DOHH2 (cell line): ENCODE measurements around the gene PAX7.

Experiments used
- H3F3A ChIP-seq: fragments of 200-600 bp; sonication (generic), shearing (Covaris generic); 2 replicates; pipeline ENCODE4 v1.6.0; 2016; ENCODE audit warnings: antibody characterized with exemption, mild to moderate bottlenecking; ENCODE audit not compliant: control insufficient read depth, insufficient read depth
- H3K27ac ChIP-seq: fragments of 200-600 bp; sonication (generic); 2 replicates; pipeline ENCODE4 v1.5.1; 2014; ENCODE audit warnings: low read depth, mild to moderate bottlenecking, low read length, moderate library complexity
- H3K27me3 ChIP-seq: fragments of 200-600 bp; sonication (generic); 2 replicates; pipeline ENCODE4 v1.6.1; 2014; ENCODE audit warnings: mild to moderate bottlenecking, low read length, mixed read lengths; ENCODE audit not compliant: control insufficient read depth
- H3K36me3 ChIP-seq: fragments of 200-600 bp; sonication (generic); 2 replicates; pipeline ENCODE4 v1.6.1; 2014; ENCODE audit warnings: mild to moderate bottlenecking, low read length, moderate library complexity, mixed read lengths; ENCODE audit not compliant: control insufficient read depth
- H3K4me1 ChIP-seq: fragments of 200-600 bp; sonication (generic); 2 replicates; pipeline ENCODE4 v1.6.1; 2014; ENCODE audit warnings: mild to moderate bottlenecking, low read length, mixed read lengths; ENCODE audit not compliant: control insufficient read depth
- H3K4me2 ChIP-seq: fragments of 200-600 bp; sonication (generic); 2 replicates; pipeline ENCODE4 v1.6.0; 2014; ENCODE audit warnings: mild to moderate bottlenecking, low read length, moderate library complexity
- H3K4me3 ChIP-seq: fragments of 200-600 bp; sonication (generic); 2 replicates; pipeline ENCODE4 v1.5.1; 2014; ENCODE audit warnings: mild to moderate bottlenecking, low read length, mixed read lengths
- H3K79me2 ChIP-seq: fragments of 200-600 bp; sonication (generic); 2 replicates; pipeline ENCODE4 v1.6.1; 2014; ENCODE audit warnings: mild to moderate bottlenecking, low read length, mixed read lengths; ENCODE audit not compliant: control insufficient read depth
- H3K9me2 ChIP-seq: fragments of 200-600 bp; sonication (generic); replicated peaks from 2 replicates; pipeline ENCODE4 v1.6.1; 2014; ENCODE audit warnings: mild to moderate bottlenecking, low read length, mixed read lengths; ENCODE audit not compliant: control insufficient read depth
- H3K9me3 ChIP-seq: fragments of 200-600 bp; sonication (generic); 2 replicates; pipeline ENCODE4 v1.6.1; 2014; ENCODE audit warnings: antibody characterized with exemption, low read length, mixed read lengths; ENCODE audit not compliant: control insufficient read depth, insufficient read depth
- H4K20me1 ChIP-seq: fragments of 200-600 bp; sonication (generic); 2 replicates; pipeline ENCODE4 v1.6.0; 2014; ENCODE audit warnings: low read depth, mild to moderate bottlenecking, antibody characterized with exemption, low read length, moderate library complexity; ENCODE audit not compliant: control insufficient read depth, insufficient read depth
- EZH2phosphoT487 ChIP-seq: fragments of 200-600 bp; sonication (generic); IDR thresholded peaks from 2 replicates; pipeline ENCODE4 v1.6.1; 2017; ENCODE audit warnings: borderline replicate concordance, mild to moderate bottlenecking, antibody characterized with exemption, low read length, moderate library complexity, mixed read lengths
- TF ChIP-seq, protein P1 (sequence below): fragments of 200-600 bp; sonication (generic); IDR thresholded peaks from one replicate; pipeline ENCODE4 v1.5.1; 2014; ENCODE audit warnings: antibody characterized with exemption, mild to moderate bottlenecking, low read depth, low read length; ENCODE audit not compliant: poor library complexity, severe bottlenecking

PAX7 gene

DNA sequence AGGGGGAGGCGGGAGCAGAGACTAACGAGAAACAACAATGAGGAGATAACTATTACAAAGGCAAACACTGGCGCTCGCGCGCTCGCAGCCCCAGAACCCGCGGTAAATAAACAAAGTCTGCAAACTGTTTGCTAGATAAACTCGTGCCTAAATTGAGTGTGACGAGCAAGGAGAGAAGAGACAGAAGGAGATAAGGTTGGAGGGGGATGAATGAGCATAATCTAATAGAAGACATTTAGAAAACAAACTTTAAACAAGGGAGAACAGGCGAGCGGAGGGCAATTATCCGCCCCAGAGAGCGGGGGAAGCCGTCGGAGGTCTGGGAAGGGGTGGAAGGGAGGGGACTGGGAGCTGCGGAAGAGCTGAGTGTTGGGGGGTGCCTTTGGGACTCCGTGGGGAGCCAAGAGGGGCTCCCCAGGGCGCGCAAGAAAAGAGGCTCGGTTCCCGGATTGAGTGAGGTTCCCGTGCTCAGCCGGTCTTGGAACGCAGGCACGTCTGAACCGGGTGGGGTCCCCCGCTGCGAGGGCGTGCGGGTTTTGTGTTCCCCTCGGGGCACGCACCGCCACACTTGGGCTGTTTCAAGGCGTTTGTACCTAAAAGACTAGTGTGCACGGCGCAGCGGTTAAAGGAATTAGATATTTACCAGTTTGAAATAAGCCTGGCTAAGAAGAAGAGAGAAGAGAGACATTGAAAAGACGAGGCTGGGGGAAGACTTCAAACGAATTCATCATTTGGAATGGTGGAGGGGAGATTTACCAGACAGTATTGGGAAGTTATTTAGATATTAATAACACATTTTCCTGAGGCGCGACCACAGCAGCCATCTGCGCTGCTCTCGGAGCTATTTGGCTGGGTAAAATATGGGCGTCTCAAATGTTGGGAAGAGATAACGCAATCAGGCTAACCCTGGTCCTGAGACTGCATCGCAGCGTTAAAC is 10.6 kb downstream of the PAX7 start:
- H3K27ac ChIP-seq, result no peak overlapping the region
- no peak overlapping the region for H3K4me3 ChIP-seq
- no peaks in the 10 kb centered on the region for H3K36me3 ChIP-seq
- no peaks in the 10 kb centered on the region for H3K9me2 ChIP-seq
- no peaks in the 10 kb centered on the region for H3K79me2 ChIP-seq
- H3K4me1 ChIP-seq, result no peaks in the 10 kb centered on the region
- no peaks in the 10 kb centered on the region for H3K9me3 ChIP-seq
- no peaks in the 10 kb centered on the region for H3F3A ChIP-seq
- TF ChIP-seq, protein P1, sequence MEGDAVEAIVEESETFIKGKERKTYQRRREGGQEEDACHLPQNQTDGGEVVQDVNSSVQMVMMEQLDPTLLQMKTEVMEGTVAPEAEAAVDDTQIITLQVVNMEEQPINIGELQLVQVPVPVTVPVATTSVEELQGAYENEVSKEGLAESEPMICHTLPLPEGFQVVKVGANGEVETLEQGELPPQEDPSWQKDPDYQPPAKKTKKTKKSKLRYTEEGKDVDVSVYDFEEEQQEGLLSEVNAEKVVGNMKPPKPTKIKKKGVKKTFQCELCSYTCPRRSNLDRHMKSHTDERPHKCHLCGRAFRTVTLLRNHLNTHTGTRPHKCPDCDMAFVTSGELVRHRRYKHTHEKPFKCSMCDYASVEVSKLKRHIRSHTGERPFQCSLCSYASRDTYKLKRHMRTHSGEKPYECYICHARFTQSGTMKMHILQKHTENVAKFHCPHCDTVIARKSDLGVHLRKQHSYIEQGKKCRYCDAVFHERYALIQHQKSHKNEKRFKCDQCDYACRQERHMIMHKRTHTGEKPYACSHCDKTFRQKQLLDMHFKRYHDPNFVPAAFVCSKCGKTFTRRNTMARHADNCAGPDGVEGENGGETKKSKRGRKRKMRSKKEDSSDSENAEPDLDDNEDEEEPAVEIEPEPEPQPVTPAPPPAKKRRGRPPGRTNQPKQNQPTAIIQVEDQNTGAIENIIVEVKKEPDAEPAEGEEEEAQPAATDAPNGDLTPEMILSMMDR, result no peak
- no peak for TF ChIP-seq EZH2phosphoT487
- H4K20me1 ChIP-seq, result no peaks in the 10 kb centered on the region
- H3K27me3 ChIP-seq, result peaks cover 51% of the 10 kb centered on the region
- H3K4me2 ChIP-seq, result no peak overlapping the region

DNA sequence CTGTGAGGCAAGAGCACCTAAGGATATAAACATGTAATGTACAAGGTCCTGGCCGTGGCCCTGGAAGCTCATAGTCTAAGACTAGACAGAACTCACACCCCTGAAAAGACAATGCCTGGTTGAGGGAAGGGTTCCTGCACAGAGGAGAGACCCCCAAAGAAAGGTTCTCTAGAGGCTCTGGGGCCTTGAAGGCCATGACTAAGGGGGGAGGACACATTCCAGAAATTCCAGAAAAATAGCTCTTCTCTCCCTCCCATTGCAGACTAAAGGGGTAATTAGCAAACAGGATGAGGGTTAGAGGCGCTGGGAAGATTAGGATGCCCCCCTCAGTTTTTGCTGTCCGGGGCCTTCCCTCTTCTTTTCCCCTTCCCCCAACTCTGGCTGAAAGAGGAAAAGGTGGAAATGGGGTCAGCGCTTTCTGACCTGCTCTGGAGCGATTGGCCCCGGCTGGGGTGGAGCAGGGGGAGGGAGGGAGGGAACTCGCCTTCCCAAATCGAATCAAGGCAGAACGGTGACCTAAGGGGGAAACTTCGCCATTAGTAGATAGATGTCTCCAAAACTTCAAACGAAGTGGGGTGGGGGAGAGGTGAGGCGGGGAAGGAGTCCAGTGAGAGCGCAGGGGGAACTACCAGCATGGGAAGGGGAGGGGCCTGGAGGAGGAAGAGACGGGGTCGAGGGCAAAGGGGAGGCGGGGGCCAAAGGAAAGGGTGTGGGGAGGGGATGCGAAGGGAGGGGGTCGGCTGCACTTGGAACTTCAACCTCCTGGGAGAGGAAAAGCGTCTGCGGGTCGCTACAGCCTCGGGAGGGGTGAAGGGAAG is 11.8 kb downstream of the PAX7 start:
- no peak for TF ChIP-seq EZH2phosphoT487
- TF ChIP-seq, protein P1, result no peak
- H3K4me2 ChIP-seq, result no peak overlapping the region

DNA sequence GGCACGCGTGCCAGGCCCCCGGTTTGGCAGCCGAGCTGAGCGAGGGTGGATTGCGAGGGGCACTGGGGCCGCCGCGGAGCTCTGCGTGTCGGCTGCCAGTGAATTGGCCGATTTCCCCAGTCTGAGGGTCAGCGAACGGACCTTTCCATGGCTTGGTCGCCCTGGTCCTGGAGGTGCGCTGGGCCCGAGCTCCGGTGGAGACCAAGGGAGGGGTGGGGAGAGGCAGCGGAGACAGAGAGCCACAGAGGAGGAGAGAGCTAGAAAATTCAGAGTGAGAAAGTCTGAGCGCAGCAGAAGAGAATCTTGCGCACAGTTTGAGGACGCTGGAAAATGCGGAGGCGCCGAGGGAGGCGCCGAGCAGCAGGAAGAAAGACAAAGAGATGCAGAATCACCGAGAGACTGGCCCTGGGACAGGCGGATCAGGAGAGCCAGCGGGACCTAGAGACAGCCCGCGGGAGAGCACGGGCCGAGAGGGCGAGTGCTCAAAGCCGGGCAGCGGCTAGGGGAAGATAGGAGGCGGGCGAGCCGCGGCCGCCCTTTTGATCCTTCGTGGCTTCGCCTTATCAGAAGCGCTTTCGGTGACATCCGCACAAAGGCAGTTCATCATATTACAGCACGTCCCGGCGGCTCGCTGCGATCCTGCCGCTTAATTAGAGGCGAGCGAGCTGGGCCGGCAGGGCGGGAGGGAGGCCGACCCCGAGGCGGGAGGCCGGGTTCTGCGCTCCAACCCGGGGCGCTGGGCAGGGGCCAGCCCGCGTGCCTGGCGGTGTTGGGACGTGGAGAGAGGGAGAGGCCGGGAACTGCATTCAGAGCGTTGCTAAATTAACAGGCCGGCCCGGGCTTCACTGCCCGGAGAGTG is 12.7 kb downstream of the PAX7 start:
- Histone ChIP-seq H3K27me3 (peaks cover 48% of the 10 kb centered on the region), H3K9me3 (no peaks in the 10 kb centered on the region), H4K20me1 (no peaks in the 10 kb centered on the region), H3K4me2 (no peak overlapping the region), H3K4me3 (no peak overlapping the region), H3K9me2 (no peaks in the 10 kb centered on the region), H3F3A (no peaks in the 10 kb centered on the region), H3K4me1 (no peaks in the 10 kb centered on the region), H3K27ac (no peak overlapping the region), H3K36me3 (no peaks in the 10 kb centered on the region), H3K79me2 (no peaks in the 10 kb centered on the region)
- no peak for TF ChIP-seq EZH2phosphoT487

More for the DNA sequence above, 11.8 kb downstream of the PAX7 start:
- Histone ChIP-seq H3K9me3 (no peaks in the 10 kb centered on the region), H3K4me3 (no peak overlapping the region), H3K36me3 (no peaks in the 10 kb centered on the region), H3K27ac (no peak overlapping the region), H3K4me1 (no peaks in the 10 kb centered on the region), H3F3A (no peaks in the 10 kb centered on the region), H4K20me1 (no peaks in the 10 kb centered on the region), H3K27me3 (peaks cover 51% of the 10 kb centered on the region), H3K79me2 (no peaks in the 10 kb centered on the region), H3K9me2 (no peaks in the 10 kb centered on the region)
